HepG2 (cell line): ENCODE results near the gene ABCC1.

Source experiments
- EZH2 ChIP-seq: conservative IDR thresholded peaks from 2 replicates; pipeline ENCODE4 v1.6.1; 2012; ENCODE audit warnings: mild to moderate bottlenecking, low read depth, low read length, moderate library complexity
- SMC3 ChIP-seq: IDR thresholded peaks from 2 replicates; pipeline ENCODE4 v1.6.1; 2011; ENCODE audit warnings: low read length, improper control_type of control experiment
- SP1 ChIP-seq, 2 experiments: fragments of 450-650 bp in 1 of 2; sonication (generic) in 1 of 2; formaldehyde crosslinking in 1 of 2; IDR thresholded peaks; 2 replicates each; pipeline versions ENCODE4 v1.4.0 to v1.6.1; 2016 to 2020; ENCODE audit warnings: missing genetic modification reagents in 1 of 2
- SP140L ChIP-seq: sonication (generic); formaldehyde crosslinking; IDR thresholded peaks from 2 replicates; pipeline ENCODE4 v1.4.0; 2020; ENCODE audit warnings: missing genetic modification reagents, borderline replicate concordance
- TARDBP ChIP-seq: sonication (generic); formaldehyde crosslinking; IDR thresholded peaks from 2 replicates; pipeline ENCODE4 v1.8.0; 2022; ENCODE audit warnings: mild to moderate bottlenecking, missing genetic modification reagents
- ZNF430 ChIP-seq: sonication (generic); formaldehyde crosslinking; IDR thresholded peaks from 2 replicates; pipeline ENCODE4 v1.9.0; 2021; ENCODE audit warnings: mild to moderate bottlenecking, missing genetic modification reagents

DNA sequence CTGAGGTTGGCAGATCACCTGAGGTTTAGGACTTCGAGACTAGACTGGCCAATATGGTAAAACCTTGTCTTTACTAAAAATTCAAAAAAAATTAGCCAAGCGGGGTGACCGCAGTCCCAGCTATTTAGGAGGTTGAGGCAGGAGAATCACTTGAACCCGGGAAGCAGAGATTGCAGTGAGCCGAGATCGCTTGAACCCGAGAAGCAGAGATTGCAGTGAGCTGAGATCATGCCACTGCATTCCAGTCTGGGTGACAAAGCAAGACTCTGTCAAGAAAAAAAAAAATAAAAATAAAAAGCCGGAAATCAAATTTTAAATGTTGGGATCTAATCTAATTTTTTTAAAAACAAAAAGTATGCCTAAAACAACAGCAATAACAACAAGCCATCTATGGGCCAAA lies 56.3 kb downstream of the ABCC1 start:
- TF ChIP-seq TARDBP (no peak), SP1 (IDR thresholded peaks at IDR 0.05) (no peak), SP1 (CRISPR knock-in tag; IDR thresholded peaks at IDR 0.05) (no peak), SMC3 (no peak), SP140L (CRISPR knock-in tag) (no peak), EZH2 (no peak), ZNF430 (CRISPR knock-in tag) (no peak)
